Measurements from ENCODE around the gene INPP5D.

- TF ChIP-seq CREB1 (IDR thresholded peaks at IDR 0.05; ENCODE audit: low read depth) = no peak
- no peak for TF ChIP-seq REST (IDR thresholded peaks at IDR 0.05; ENCODE audit: low read depth)
- no peak for TF ChIP-seq EP300 (IDR thresholded peaks at IDR 0.05; ENCODE audit: borderline replicate concordance)
- no peak for TF ChIP-seq TAF1 (IDR thresholded peaks at IDR 0.05; ENCODE audit: low read depth)
- TF ChIP-seq RAD21 (IDR thresholded peaks at IDR 0.05; ENCODE audit: low read depth) = no peak
- TF ChIP-seq MAX (IDR thresholded peaks at IDR 0.05) = no peak
- TF ChIP-seq FOXM1 (IDR thresholded peaks at IDR 0.05; ENCODE audit: borderline replicate concordance, low read depth) = no peak
- no peak for TF ChIP-seq NFIC (IDR thresholded peaks at IDR 0.05)
- TF ChIP-seq USF1 (IDR thresholded peaks at IDR 0.05) = no peak
- no peak for TF ChIP-seq CEBPB (IDR thresholded peaks at IDR 0.05)
- no peak for TF ChIP-seq EGR1 (IDR thresholded peaks at IDR 0.05)
Measured at GRCh38 chr2:233112776-233113452, 52.8 kb downstream of the INPP5D start.
